Gastroesophageal sphincter (tissue), 4 donors: Measurements from ENCODE around the gene MYOG. TPM values are rescaled to one million over a fixed set of nuclear protein-coding genes. Genes with fewer than 3 reads are reported as not detected.

Source experiments
- ATAC-seq: fragments of 150-250 bp; one replicate; pipeline ENCODE4 v1.9.1; 2016; ENCODE audit warnings: mild to moderate bottlenecking, moderate library complexity
- H3K27ac ChIP-seq, 4 donors: fragments of 200-600 bp; sonication (generic) in 3 of 4; 1 replicate in 3 of 4; 2 replicates in 1 of 4; pipeline ENCODE4 v1.5.1; 2016 to 2019
- H3K27me3 ChIP-seq: fragments of 200-600 bp; sonication (generic); one replicate; pipeline ENCODE4 v1.5.1; 2019
- H3K36me3 ChIP-seq, 2 donors: fragments of 200-600 bp; sonication (generic); one replicate each; pipeline ENCODE4 v1.5.1; 2019; ENCODE audit warnings: control low read depth in 1 of 2
- H3K4me1 ChIP-seq, 3 donors: fragments of 200-600 bp; sonication (generic); 1 replicate in 2 of 3; 2 replicates in 1 of 3; pipeline ENCODE4 v1.5.1; 2016 to 2019; ENCODE audit warnings: control low read depth in 2 of 3
- H3K4me3 ChIP-seq, 2 donors: fragments of 200-600 bp; sonication (generic); one replicate each; pipeline ENCODE4 v1.5.1; 2019; ENCODE audit warnings: mild to moderate bottlenecking in 1 of 2, moderate library complexity in 1 of 2
- H3K9me3 ChIP-seq, 3 donors: fragments of 200-600 bp; sonication (generic); one replicate each; pipeline ENCODE4 v1.5.1; 2017 to 2019; ENCODE audit warnings: control low read depth in 2 of 3
- EP300 ChIP-seq: sonication (generic); formaldehyde crosslinking; IDR thresholded peaks from one replicate; pipeline ENCODE4 v1.6.1; 2017; ENCODE audit warnings: antibody characterized with exemption, mild to moderate bottlenecking
- POLR2A ChIP-seq, 2 donors: fragments of 450-650 bp; IDR thresholded peaks; one replicate each; pipeline ENCODE4 v1.6.1; 2017; ENCODE audit warnings: antibody characterized with exemption in 2 of 2, mild to moderate bottlenecking in 2 of 2, moderate library complexity in 1 of 2
- POLR2AphosphoS5 ChIP-seq: sonication (generic); formaldehyde crosslinking; IDR thresholded peaks from one replicate; pipeline ENCODE4 v1.6.1; 2017; ENCODE audit warnings: antibody characterized with exemption
- WGBS, 2 donors: methylation state at CpG; one replicate each; pipeline ENCODE4 v1.1.5; 2018; ENCODE audit warnings: low coverage in 1 of 2; 5-methylcytosine and 5-hydroxymethylcytosine counted together
- total RNA-seq, 4 donors: library from RNA; depleted of rRNA; stranded (reverse); fragments of >200 nt; gene quantifications; one replicate each; pipeline ENCODE4 v1.1.0, GENCODE V29; 2016
- TF ChIP-seq, protein P1 (sequence below), 4 experiments: fragments of 200-600 bp in 2 of 4; fragments of 450-650 bp in 2 of 4; sonication (generic) in 1 of 4; IDR thresholded peaks; one replicate each; pipeline ENCODE4 v1.5.1; 2017 to 2019; ENCODE audit warnings: antibody characterized with exemption in 4 of 4, mild to moderate bottlenecking in 2 of 4, moderate library complexity in 2 of 4

MYOG gene
- total RNA-seq, 4 donors from 2014 or later: 0.35 TPM; not detected in 3

DNA sequence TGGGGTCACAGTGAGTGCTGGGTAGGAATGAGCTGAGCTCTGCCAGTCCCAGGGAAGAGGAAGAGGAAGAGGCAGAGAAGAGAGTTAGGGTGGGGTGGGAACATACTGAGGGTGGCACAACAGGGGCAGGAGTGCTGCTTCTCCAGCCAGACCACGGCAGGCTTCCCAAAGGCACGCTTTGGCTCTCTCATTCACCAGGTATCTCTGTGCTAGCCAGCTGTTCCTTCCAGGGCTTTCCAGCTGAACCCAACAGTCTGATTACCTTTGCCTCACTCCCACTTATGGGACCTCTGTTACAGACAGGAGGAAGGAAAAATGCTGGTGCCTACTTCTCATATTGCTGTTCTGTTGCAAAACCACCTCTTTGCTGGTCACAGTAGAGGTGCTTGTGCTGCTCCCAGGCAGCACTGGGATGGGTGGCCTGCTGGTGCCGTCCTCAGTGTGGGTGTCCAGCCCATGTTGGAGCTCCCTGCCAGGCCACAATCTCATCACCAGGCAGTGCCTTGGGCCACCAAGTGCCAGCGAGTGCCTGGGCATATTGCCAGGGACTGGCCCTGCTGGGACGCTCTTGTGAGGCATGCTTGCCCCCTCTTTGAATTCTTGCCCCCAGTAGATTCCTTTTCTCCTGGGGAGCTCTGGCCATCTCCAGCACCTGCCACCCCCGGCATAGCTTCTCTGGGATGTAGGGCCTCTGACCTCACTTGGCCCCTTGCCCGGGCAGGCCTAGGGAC, 43.9 kb upstream of the MYOG start:
- Histone ChIP-seq H3K27ac (no peak overlapping the region), H3K4me1 (peaks cover 0 to 46% (median 30%) of the 10 kb centered on the region in 3 donors), H3K4me3 (no peak overlapping the region), H3K36me3 (no peaks in the 10 kb centered on the region), H3K9me3 (no peaks in the 10 kb centered on the region), H3K27me3 (peaks cover 30% of the 10 kb centered on the region)
- ATAC-seq: no peak
- 59 to 85% methylated on average over 2 to 4 of the region's 7 CpGs for WGBS, 2 donors
- TF ChIP-seq EP300: no peak
- no peak for TF ChIP-seq POLR2A (IDR thresholded peaks at IDR 0.05)
- TF ChIP-seq, protein P1, sequence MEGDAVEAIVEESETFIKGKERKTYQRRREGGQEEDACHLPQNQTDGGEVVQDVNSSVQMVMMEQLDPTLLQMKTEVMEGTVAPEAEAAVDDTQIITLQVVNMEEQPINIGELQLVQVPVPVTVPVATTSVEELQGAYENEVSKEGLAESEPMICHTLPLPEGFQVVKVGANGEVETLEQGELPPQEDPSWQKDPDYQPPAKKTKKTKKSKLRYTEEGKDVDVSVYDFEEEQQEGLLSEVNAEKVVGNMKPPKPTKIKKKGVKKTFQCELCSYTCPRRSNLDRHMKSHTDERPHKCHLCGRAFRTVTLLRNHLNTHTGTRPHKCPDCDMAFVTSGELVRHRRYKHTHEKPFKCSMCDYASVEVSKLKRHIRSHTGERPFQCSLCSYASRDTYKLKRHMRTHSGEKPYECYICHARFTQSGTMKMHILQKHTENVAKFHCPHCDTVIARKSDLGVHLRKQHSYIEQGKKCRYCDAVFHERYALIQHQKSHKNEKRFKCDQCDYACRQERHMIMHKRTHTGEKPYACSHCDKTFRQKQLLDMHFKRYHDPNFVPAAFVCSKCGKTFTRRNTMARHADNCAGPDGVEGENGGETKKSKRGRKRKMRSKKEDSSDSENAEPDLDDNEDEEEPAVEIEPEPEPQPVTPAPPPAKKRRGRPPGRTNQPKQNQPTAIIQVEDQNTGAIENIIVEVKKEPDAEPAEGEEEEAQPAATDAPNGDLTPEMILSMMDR (IDR thresholded peaks at IDR 0.05): no peak
- no peak for TF ChIP-seq POLR2AphosphoS5

DNA sequence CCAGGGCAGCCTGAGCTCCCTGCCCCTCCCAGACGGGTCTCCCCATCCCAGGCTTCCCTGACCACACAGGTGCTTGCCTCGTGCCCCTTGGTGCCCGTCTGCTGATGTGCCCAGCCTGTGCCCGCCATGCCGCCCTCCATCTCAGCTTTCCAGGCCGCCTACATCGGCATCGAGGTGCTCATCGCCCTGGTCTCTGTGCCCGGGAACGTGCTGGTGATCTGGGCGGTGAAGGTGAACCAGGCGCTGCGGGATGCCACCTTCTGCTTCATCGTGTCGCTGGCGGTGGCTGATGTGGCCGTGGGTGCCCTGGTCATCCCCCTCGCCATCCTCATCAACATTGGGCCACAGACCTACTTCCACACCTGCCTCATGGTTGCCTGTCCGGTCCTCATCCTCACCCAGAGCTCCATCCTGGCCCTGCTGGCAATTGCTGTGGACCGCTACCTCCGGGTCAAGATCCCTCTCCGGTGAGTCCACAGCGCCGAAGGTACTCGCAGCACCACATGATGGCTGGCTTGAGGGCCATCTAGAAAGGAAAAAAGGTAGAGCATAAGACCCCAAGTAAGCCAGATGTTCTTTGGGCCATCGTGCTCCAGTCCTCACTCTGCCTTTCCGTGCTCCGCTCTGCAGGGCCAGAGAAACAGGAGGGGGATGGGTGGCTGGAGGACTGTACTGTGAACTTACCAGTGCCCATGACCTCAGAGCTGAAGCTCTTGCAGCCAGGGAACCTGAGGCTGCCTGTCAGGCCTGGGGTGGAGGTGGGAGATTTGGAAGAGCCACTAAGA, 43.1 kb upstream of the MYOG start:
- WGBS, 2 donors: 100% methylated on average over 1 of the region's 29 CpGs; no CpG with 5 or more reads in 1 of the 2 donors
- Histone ChIP-seq H3K4me1 (peaks cover 0 to 46% (median 30%) of the 10 kb centered on the region in 3 donors), H3K27ac (no peak overlapping the region), H3K27me3 (peaks cover 37% of the 10 kb centered on the region), H3K4me3 (peak overlapping the region in 1 of 2 donors; percentile 50), H3K36me3 (no peaks in the 10 kb centered on the region), H3K9me3 (no peaks in the 10 kb centered on the region)
- TF ChIP-seq, protein P1 (IDR thresholded peaks at IDR 0.05): no peak
- no peak for TF ChIP-seq EP300
- no peak for TF ChIP-seq POLR2AphosphoS5
- no peak for TF ChIP-seq POLR2A (IDR thresholded peaks at IDR 0.05)
- no peak for ATAC-seq

DNA sequence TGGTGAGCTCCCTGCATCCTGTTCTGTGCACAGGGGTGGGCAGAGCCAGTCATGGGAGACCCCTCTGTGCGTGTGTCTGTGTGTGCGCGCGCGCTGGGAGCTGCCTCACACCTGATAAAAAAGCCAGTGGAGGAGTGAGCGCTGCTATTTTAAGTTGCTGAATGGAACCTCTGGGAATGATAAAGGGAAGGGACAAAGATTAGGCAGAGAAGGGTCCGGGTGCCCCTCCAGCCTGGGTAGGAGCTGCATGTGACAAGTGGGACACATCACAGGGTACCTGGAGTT, 42.6 kb upstream of the MYOG start:
- H3K9me3 ChIP-seq: no peaks in the 10 kb centered on the region
- ATAC-seq: no peak
- peaks cover 0 to 46% (median 30%) of the 10 kb centered on the region in 3 donors for H3K4me1 ChIP-seq
- H3K4me3 ChIP-seq: peak overlapping the region; percentile 16 to 50
- H3K27me3 ChIP-seq: peaks cover 43% of the 10 kb centered on the region
- TF ChIP-seq POLR2AphosphoS5 (no peak), EP300 (no peak)
- H3K36me3 ChIP-seq: no peaks in the 10 kb centered on the region
- no CpG with 5 or more reads among the region's 7 CpGs for WGBS, 2 donors
- H3K27ac ChIP-seq: peak overlapping the region in 1 of 4 donors; percentile 62

DNA sequence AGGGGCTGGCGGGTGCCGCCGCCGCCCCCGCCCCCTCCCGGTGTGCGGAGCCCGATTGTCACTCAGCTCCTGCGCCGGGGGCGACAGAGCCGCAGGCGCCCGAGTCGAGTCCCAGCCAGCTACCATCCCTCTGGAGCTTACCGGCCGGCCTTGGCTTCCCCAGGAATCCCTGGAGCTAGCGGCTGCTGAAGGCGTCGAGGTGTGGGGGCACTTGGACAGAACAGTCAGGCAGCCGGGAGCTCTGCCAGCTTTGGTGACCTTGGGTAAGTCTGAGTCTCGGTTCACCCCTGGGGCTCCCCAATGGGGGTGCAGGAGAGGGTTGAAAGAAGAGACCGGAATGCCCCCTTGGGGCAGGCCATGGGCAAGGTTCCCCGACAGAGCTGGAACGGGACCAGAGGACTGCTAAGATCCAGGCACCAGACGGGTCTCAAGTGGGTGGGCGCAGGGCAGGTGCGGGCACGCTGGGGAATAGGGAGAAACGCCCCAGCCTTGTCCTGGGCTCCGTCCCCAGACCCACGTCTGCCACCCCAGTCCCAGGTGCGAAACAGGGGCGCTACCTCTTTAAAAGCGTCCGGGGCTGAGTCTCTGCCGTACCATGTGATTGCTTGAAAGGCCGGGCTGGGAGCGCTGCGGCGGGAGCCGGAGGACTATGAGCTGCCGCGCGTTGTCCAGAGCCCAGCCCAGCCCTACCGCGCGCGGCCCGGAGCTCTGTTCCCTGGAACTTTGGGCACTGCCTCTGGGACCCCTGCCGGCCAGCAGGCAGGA, 42.0 kb upstream of the MYOG start, which contains the start of gene ADORA1:
TSS of gene ADORA1 (plus strand) at position 61 of the 765 bp plus-strand sequence. CDS start 1,116 bp downstream, outside the sequence.
- Histone ChIP-seq H3K27me3 (peaks cover 48% of the 10 kb centered on the region), H3K4me1 (peaks cover 0 to 46% (median 30%) of the 10 kb centered on the region in 3 donors), H3K9me3 (no peaks in the 10 kb centered on the region), H3K36me3 (no peaks in the 10 kb centered on the region), H3K4me3 (peak within 1 kb of the TSS; percentile 16 to 50), H3K27ac (peak within 1 kb of the TSS in 3 of 4 donors; percentile 53 to 64 (median 62))
- peak; percentile 87 for ATAC-seq
- WGBS, 2 donors: no CpG with 5 or more reads among the region's 51 CpGs
- TF ChIP-seq, protein P1 (IDR thresholded peaks at IDR 0.05): peak in 1 of 4 experiments; percentile 10
- TF ChIP-seq POLR2A (IDR thresholded peaks at IDR 0.05): no peak
